GM19043 (cell line): ENCODE results near the gene CYP2A7.
"Not testable (repeated sequence)": the region's sequence is repeated elsewhere in the genome, so short reads cannot be mapped to it uniquely, and the experiment has no call there.

Source experiments
- ATAC-seq: cut with Tn5 transposase; IDR thresholded peaks from one replicate; pipeline ENCODE4 v1.9.1; 2021; ENCODE audit warnings: low read depth; ENCODE audit not compliant: unreplicated experiment

Gene CYP2A7

DNA sequence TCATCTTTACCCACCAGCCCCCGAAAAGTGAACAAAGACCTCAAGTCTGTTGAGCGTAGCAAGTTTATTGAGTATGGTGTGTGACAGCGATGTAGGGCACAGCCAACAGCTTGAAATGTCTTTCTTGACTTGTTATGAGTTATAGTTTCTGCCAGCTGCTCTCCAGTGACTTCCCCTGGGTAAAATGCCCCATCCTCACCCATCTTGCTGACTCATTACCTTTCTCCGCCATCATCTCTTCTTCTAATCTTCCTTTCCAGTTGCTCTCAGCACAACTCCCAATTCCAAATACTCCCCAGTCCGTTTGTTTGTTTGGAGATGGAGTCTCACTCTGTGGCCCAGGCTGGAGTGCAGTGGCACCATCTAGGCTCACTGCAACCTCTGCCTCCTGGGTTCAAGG, 18.5 kb upstream of the CYP2A7 start:
- ATAC-seq, result not testable (repeated sequence)

DNA sequence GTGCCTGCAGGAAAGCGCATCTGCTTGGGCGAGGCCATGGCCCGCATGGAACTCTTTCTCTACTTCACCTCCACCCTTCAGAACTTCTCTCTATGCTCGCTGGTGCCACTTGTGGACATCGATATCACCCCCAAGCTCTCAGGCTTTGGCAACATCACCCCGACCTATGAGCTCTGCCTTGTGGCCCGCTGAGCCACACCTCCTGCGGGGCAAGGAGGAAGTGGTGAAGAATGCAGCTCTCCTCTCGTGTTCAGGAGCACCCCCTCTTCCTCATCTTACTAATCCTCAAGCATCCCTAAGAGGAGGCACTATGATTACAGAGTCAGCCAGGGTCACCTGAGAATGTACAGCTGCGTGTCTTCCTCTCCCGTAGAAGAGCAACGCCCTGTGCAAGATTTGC, 17.9 kb upstream of the CYP2A7 start:
- not testable (repeated sequence) for ATAC-seq

DNA sequence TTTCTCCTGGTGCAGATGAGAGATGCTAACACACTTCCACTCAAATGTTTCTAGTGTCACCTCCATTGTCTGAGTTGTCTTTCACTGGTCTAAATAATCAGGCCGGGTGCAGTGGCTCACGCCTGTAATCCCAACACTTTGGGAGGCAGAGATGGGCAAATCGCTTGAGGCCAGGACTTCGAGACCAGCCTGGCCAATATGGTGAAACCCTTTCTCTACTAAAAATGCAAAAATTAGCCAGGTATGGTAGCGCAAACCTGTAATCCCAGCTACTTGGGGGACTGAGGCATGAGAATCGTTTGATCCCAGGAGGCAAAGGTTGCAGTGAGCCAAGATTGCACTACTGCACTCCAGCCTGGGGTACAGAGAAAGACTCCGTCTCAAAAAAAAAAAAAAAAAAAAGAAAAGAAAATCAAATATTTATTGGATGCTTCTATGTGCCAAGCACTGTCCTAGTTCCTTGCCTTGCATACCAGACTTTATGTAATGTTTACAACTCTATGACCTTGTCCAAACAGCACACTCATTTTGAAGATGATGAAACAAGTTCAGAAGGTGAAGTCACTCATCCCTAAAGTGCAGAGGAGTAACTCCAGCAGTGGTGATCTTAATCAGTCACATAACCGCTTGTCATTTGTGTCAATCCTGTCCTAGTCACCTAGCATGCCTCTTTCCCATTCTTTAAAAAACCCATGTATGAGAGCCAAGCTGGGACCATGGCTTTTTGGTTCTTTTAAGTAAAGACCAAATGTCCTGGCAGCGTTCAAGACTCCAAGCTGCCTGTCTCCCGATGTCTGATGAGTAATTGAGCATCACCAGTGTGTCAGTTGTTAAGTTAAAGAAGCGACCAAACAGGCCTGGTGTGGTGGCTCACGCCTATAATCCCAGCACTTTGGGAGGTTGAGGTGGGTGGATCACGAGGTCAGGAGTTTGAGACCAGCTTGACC, 15.1 kb upstream of the CYP2A7 start:
- not testable (repeated sequence) for ATAC-seq

DNA sequence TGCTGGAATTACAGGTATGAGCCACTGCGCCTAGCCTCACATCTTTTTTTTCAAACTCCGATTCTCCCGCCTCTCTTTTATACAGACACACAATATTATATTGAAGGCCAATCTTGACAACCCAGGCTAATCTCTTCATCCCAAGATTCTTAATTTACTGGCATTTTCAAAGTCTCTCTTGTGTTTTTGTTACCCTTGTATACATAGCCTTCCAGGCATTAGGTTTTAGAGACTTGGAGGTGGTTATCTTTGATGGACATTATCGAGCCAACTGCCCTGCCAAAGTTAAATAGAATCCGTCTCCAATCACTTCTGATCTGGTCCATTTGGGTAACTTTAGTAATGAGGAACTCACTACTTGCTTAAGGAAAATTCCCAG, 14.4 kb upstream of the CYP2A7 start:
- no peak for ATAC-seq

DNA sequence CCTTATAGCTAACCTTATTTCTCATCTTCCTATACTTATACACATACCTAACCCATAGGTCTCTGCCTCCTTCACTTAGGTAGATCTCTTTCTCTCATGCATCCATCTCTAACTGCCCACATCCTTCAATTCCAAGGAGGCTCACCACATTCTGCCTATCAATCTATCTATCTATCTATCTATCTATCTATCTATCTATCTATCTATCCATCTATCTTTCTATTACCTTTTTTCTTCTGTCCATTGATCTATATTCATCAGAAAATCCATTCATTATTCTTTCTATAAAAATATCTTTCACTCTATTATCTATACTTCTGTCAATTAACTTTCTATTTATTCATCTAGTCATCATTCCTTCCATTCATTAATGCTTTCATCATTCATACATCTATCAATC, 11.1 kb upstream of the CYP2A7 start:
- no peak for ATAC-seq

DNA sequence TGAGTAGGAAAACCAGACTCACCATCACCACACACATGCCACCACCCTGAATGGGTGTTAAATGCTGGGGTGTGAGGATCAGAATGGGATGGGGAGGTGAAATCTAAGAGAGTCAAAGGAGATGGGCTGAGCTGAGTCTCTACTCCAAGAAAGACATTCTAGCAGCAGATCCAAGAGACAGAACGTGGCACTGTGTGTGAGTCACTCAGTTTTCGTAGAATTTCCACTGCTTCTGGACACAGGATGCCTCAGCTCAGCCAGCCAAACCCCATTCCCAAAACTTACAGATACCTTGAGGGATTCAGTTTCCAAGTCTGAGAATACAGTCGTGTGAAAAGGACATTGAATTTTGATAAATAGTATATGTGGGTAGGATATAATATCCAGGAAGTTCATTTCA, 7.3 kb upstream of the CYP2A7 start:
- no peak for ATAC-seq

DNA sequence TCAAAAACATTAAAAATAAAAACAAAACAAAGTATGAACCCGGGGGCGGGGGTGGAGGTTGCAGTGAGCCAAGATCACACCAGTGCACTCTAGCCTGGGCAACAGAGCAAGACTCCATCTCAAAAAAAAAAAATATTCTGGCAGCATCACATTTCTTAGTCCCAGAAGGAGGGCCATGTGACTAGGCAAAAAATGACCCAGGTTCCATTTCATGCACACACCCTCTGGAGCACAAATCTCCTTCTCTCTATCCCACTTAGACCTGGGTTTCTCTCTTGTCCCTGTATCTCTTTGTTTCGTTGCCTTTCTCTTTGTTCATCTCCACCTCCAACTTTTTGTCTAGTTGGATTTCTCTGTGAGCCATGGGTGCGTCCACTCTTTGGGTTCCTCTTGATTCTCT, 6.2 kb upstream of the CYP2A7 start:
- no peak for ATAC-seq

DNA sequence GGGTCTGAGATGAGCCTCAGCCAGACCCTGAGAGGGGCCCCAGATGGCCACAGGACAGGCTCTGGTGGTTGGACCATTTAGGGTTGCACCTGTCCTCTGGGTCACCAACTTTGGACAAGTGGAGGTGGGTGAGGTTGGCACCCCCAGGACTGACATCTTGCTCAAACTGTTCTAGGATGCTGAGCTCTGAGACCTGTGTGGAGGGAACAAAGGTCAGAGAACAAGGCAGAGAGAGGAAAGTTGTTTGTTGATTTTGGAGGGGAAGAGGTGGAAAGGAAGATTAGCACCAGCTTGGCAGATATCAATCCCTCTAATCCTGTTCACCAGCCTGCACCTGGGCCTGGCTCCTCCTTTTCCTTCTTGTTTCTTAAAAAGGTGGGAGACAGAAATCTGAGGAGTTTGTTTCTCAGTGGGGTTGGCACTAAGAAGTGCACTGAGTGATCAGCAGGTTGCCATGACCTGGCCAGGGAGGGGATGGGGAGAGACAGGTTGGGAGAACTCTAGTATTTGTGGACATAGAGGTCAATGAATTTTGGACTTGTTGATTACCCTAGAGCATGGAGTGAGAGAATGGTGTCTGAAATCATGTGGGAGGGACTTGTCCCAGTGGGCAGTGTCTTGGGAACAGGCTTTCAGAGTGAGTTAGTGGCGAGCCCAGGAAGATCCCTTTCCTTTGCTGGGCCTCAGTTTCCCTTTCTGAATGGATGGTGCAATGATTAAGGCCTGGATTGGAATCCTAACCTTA, 2.3 kb upstream of the CYP2A7 start:
- not testable (repeated sequence) for ATAC-seq

DNA sequence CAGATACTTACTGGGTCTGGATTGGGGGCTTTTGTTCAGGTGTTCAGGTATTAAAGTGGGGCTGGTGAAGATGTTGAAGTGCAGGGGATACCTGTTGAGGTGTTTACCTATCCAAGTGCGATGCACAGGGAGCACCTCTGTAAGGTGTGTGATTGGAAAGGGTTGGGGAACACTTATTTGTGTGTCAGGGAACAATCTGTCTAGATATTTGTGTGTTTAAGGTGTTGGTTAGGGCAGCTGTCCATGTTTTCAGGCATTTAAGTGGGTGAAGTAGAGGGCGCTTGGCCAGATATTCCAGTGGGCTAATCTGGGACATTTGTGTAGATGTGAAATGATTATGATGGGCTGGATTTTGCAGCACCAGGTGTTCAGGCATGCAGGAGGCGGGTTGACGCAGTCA, 2.7 kb downstream of the CYP2A7 start:
- not testable (repeated sequence) for ATAC-seq

DNA sequence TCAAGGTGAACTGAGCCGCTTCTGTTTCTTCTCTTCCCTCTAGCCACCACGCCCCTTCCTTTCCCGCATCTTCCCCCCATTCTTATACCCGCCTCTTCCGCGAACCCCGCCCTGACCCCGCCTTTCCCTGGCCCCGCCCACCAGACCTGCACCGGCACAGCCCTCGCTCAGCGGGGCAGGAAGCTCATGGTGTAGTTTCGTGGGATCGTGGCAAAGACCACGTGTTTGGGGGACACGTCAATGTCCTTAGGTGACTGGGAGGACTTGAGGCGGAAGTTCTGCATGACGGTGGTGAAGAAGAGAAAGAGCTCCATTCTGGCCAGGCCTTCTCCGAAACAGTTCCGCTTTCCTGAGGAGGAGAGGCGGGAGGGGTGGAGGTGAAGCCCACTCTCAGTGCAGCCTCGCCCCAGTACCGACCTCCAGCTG, 6.5 kb downstream of the CYP2A7 start:
- ATAC-seq, result not testable (repeated sequence)

DNA sequence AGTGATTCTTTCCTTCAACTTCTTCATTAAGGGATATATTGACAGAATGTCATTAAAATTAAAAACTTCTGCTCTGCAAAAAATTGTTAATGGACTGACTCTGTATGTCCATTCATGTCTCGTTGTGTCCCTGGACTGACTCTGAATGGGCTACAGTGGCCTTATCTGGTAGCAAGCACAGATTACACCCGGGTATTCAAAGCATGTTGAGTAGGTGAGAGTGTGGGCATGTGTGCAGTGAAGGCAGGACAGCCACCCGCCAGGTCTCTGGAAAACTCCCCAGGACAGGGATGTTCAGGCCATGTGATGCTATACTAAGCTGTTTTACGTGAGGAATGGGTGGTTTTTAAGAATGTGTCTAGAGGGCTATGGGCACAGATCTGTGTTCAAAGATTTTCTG, 7.2 kb downstream of the CYP2A7 start:
- not testable (repeated sequence) for ATAC-seq

DNA sequence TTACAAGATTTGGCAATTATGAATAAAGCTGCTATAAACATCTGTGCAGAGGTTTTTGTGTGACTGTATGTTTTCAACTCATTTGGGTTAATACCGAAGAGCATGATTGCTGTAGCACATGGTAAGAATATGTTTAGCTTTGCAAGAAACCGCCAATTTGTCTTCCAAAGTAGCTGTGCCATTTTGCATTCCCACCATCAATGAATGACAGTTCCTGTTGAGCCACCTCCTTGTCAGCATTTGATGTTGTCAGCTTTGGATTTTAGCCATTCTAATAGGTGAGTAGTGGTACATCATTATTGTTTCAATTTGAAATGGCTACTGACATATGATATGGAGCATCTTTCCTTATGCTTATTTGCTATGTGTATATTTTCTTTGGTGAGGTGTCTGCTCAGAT, 8.2 kb downstream of the CYP2A7 start:
- not testable (repeated sequence) for ATAC-seq

DNA sequence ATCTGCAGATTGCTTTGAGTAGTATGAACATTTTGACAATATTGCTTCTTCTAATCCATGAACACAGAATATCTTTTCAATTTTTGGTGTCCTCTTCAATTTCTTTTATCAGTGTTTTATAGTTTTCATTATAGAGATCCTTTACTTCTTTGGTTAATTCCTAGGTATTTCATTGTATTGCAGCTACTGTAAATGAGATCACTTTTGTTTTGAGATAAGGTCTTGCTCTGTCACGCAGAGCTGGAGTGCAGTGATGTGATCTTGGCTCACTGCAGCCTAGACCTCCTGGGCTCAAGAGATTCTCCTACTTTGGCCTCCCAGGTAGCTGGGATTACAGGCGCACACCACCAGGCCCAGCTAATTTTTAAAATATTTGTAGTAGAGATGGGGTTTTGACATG, 9.8 kb downstream of the CYP2A7 start:
- no peak for ATAC-seq

DNA sequence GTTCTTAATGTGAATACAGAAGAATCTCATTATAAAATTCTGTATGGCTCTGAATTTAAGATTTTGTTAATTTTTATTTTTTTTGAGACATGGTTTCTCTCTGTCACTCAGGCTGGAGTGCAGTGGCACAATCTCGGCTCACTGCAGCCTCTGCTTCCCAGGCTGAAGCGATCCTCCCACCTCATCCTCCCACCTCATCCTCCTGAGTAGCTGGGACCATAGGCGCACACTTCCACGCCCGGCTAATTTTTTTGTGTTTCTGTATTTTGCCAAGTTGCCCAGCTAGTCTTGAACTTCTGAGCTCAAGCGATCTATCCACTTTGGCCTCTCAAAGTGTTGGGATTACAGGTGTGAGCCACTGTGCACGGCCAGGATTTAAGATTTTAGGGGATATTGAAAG, 14.3 kb downstream of the CYP2A7 start:
- ATAC-seq, result no peak

DNA sequence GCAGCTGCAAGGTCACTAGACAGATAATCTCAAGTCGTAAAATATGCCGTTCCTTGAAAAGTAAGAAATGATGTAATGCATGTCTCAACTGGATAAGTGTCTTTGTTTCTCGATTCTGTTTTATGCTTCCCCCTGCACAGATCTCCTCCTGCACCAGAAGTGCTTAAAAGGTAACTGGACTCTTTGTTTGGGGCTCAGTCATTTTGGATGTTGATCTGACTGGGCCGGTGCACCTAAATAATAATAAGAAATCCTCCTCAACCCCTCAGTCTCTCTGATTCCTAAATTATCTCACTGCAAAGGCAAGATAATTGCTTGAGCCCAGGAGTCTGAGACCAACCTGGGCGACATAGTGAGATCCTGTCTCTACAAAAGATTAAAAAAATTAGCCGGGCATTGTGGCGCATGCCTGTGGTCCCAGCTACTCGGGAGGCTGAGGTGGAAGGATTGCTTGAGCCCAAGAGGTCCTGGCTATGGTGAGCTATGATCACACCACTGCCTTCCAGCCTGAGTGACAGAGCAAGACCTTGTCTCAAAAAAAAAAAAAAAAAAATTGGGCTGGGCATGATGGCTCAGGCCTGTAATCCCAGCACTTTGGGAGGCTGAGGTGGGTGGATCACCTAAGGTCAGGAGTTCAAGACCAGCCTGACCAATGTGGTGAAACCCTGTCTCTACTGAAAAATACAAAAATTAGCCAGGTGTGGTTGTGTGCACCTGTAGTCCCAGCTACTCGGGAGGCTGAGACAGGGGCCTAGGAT, 17.1 kb downstream of the CYP2A7 start:
- ATAC-seq, result not testable (repeated sequence)

DNA sequence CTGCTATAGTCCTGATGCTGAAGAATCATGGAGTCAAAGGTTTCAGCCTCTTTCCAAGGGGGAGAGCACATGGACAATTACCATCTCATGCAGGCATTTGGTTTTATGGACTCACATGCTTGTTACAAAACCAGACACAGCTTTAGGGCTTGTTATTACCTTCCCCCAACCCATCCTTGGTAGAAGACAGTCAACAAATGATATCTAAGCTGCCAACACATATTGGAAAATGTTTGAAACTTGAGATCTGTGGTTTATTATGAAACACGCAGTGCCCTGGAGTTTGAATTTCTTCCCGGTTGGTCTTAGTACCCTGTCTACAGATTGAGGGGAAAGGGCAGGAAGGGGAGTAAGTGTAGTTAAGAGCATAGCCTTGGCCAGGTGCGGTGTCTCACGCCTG, 19.2 kb downstream of the CYP2A7 start:
- no peak for ATAC-seq

DNA sequence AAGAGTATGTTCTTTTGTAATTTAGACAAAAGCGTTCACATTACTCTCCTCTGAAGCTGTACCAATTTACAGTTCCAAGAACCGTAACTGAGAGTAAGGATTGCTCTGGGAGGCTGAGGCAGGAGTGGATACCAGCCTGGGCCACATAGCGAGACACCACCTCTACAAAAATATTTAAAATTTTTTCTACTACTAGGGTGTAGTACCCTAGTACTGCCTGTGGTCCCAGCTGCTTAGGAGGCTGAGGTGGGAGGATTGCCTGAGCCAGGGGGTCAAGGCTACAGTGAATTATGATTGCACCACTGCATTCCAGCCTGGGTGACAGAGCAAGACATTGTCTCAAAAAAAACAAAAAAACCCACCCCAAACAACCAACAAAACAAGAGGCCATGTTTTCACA, 19.7 kb downstream of the CYP2A7 start:
- ATAC-seq, result no peak

DNA sequence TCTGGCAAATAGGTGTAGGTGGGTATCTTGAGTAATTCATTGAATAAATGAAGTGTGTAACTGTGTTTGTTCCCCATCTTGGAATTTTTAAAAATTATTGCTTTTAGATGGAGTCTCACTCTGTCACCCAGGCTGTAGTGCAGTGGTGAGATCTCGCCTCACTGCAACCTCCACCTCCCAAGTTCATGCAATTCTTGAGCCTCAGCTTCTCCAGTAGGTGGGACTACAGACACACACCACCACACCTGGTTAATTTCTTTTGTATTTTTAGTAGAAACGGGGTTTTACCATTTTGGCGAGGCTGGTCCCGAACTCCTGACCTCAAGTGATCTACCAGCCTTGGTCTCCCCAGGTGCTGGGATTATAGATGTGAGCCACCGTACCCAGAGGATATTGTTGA, 23.9 kb downstream of the CYP2A7 start:
- no peak for ATAC-seq

DNA sequence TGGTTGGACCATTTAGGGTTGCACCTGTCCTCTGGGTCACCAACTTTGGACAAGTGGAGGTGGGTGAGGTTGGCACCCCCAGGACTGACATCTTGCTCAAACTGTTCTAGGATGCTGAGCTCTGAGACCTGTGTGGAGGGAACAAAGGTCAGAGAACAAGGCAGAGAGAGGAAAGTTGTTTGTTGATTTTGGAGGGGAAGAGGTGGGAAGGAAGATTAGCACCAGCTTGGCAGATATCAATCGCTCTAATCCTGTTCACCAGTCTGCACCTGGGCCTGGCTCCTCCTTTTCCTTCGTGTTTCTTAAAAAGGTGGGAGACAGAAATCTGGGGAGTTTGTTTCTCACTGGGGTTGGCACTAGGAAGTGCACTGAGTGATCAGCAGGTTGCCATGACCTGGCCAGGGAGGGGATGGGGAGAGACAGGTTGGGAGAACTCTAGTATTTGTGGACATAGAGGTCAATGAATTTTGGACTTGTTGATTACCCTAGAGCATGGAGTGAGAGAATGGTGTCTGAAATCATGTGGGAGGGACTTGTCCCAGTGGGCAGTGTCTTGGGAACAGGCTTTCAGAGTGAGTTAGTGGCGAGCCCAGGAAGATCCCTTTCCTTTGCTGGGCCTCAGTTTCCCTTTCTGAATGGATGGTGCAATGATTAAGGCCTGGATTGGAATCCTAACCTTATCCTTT, 29.4 kb downstream of the CYP2A7 start:
- ATAC-seq, result not testable (repeated sequence)

DNA sequence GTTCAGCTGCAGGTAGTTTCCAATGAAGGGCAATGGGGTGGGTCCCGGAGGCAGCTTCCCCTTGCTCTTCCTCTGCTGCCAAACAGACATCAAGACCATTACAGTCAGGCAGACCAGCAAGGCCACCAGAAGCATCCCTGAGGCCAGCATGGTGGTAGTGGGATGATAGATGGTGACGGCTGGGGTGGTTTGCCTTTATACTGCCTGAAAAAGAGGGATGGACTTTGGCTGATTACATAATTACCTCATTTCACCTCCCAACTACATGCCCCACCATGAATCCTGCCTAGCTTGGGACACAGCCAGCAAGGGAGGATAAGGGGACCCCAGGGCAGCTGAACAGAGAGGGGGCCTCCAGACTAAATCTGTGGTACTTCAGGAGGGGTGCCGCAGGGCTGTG, 31.8 kb downstream of the CYP2A7 start, which contains the start of gene CYP2A6:
CYP2A6 (minus strand) TSS at position 171 of the 400 bp plus-strand sequence; CDS start at position 150, 21 bp downstream.
- ATAC-seq, result not testable (repeated sequence)
